EL (cell line): ENCODE measurements around the gene MAP1S.
A peak's percentile ranks its signal among the peaks of the same experiment; 100 is the strongest.

Source experiments
- DNase-seq: peaks from one replicate; pipeline ENCODE4 v3.0.0-alpha.2; 2016

MAP1S gene, protein sequence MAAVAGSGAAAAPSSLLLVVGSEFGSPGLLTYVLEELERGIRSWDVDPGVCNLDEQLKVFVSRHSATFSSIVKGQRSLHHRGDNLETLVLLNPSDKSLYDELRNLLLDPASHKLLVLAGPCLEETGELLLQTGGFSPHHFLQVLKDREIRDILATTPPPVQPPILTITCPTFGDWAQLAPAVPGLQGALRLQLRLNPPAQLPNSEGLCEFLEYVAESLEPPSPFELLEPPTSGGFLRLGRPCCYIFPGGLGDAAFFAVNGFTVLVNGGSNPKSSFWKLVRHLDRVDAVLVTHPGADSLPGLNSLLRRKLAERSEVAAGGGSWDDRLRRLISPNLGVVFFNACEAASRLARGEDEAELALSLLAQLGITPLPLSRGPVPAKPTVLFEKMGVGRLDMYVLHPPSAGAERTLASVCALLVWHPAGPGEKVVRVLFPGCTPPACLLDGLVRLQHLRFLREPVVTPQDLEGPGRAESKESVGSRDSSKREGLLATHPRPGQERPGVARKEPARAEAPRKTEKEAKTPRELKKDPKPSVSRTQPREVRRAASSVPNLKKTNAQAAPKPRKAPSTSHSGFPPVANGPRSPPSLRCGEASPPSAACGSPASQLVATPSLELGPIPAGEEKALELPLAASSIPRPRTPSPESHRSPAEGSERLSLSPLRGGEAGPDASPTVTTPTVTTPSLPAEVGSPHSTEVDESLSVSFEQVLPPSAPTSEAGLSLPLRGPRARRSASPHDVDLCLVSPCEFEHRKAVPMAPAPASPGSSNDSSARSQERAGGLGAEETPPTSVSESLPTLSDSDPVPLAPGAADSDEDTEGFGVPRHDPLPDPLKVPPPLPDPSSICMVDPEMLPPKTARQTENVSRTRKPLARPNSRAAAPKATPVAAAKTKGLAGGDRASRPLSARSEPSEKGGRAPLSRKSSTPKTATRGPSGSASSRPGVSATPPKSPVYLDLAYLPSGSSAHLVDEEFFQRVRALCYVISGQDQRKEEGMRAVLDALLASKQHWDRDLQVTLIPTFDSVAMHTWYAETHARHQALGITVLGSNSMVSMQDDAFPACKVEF

DNA sequence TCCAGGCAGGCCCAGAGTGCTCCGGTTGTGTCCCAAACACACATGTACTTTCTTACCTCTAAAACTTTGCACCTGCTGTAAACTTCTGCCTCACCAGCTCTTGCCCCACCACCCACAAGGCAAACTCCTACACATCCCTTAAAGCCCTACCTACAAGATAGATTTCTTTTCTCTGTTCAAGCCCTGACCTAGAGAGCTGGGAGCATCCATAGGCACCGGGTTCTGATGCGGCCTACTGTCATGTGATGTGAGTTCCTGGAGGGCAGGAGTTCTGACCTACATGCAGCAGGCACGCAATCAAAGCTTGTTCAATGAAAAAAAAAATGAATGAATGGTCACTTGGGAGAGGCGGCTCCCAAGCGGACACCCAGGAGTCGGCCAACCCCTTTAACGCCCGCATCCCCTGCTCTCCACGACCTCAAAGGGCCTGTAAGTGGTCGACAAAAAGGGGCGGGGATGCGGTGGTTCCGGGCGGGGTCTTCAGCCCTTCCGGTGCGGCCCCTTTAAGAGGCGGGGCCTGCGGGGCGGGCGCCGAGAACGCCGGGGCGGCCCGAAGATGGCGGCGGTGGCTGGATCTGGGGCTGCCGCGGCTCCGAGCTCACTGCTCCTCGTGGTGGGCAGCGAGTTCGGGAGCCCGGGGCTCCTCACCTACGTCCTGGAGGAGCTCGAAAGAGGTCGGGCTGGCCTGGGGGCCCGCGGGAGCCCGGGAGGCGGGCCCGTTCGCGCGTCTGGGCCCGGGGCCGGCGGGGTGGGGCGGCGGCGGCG lies at the start of gene MAP1S:
Gene MAP1S, plus strand, starts transcription at position 534 of the 765 bp plus-strand sequence. Its CDS starts 23 bp downstream, at position 557.
- peak; percentile 64 for DNase-seq

DNA sequence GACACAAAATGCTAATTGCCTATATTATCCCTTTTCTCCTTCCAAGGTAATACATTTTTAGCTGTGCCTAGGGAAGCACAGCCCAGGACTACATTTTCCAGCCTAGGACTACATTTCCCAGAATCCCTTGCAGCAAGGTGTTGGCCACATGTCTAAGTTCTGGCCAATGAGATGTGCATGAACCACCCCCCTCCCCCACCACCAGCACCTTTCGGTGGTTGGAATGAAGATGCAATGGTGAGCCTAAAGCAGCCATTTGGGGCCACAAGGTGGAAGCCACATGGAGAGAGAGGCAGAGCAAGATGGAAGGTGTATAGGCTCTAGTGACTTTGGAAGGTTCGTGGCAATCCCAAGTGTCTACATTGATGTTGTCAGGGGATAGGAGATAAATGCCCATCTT lies 47.4 kb upstream of the MAP1S start:
- peak; percentile 46 for DNase-seq

DNA sequence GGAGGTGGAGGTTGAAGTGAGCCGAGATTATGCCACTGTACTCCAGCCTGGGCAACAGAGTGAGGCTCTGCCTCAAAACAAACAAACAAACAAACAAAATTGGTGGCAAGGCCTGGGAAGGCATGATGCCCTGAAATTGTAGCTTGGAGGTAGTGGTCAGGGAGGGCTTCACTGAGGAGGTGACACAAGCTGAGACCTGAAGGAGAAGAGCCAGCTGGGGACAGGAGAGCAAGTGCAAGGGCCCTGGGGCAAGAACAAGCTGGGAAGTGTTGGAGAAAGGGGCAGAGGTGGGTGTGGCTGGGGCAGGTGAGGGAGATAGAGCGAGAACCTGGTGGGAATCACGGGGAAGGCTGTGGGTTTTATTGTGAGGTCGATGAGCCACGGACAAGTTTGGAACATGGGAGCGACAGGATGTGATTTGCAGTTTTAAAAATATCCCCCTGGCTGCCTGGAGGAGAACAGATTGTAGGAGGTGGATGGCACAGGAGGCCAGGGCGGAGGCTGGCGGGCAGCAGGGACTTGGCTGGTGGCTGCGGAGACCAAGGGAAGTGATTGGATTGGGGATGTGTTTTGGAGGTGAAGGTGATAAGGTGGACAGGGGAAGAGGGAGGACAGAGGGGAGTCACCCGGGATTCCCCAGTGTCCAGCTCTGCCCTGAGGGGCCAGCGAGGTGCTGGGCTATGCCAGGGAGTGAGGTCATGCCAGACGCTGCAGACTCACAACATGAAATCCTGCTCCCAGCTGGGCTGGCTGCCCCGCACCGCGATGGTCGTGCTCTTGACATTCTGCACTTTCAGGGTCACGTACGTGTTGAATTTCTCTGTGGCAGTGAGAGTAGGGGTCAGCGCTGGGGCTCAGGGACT lies 45.1 kb upstream of the MAP1S start:
- DNase-seq, result no peak

DNA sequence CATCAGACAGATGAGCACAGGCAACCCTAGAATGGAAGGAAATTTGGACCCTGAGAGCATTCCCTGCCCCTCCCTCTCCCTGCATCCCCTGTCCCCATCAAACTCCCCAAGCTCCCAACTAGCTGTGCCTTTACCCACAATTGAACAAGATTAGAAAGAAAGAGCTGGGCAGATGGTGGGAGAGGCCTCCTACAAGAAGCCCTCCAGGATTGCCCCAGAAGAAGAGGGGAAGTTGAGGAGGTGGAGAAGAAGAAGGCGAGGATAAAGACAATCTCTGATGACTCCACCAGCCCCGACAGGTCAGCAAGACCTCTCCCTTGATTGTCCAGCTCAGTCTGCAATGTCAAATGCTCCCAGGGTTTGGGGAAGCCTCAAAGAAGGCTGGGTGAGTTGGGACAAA lies 43.0 kb upstream of the MAP1S start:
- no peak for DNase-seq

DNA sequence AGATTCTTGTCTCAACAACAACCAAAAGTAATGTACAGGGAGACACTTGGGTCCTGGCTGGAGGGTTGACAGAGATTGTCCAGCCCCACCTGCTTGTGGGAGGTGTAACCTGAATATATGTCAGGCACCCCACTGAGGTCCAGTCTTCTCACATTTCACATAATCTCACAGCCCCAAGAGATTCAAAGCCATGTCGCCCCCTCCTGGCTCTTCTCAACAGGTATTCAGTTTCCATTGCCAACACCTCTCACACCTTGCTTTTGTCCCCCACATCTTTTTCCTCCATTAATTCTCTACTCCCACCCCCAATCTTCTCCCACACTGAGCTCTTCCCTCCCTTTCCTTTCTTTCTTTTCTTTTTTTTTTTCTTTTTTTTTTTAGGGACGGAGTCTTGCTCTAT lies 42.3 kb upstream of the MAP1S start:
- DNase-seq, result no peak

DNA sequence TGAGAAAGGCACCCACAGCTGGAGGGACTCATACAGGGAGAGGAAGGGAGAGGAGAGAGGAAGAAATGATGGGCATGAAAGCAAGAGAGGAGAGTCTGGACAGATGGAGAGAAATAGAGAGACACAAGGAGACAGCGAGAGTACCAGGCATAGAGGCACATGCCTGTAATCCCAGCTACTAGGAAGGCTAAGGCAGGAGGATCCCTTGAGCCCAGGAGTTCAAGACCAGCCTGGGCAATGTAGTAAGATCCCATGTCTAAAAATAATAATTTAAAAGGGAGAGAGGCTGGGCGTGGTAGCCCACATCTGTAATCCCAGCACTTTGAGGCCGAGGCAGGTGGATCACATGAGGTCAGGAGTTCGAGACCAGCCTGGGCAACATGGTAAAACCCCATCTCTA lies 40.4 kb upstream of the MAP1S start:
- no peak for DNase-seq

DNA sequence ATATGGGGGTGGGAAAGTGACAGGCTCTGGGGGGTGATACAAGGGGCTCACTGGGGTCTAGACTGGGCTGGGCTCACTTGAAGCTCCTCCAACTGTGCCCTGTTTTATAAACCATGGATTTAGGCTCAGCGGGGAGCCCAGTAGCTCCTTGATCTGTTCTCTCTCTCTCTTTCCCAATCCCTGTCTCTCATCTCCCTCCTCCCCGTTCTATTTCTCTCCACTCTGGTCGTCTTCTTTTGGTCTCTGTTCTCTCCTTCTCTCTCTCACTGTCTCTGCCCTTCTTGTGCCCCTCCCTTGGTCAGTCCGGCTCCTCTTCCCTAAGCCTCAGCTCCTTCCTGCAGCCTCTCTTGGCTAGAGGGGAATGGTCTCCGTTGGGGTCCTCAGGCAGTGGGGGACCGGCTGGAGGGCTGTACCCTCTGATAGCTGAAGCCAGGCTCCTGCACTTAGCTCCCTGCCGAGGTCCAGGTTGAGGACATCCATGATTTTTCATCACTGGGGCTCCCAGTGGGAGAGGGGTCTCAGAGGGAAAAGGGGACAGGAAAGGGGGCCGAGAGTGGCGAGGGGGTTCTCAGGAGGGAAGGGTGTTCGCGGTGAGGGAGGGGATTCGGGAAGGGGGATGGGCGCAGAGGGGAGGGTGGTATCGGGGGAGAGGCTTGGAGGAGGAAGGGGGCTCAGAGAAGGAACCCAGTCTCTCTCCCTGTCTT lies 39.6 kb upstream of the MAP1S start:
- DNase-seq, result no peak

DNA sequence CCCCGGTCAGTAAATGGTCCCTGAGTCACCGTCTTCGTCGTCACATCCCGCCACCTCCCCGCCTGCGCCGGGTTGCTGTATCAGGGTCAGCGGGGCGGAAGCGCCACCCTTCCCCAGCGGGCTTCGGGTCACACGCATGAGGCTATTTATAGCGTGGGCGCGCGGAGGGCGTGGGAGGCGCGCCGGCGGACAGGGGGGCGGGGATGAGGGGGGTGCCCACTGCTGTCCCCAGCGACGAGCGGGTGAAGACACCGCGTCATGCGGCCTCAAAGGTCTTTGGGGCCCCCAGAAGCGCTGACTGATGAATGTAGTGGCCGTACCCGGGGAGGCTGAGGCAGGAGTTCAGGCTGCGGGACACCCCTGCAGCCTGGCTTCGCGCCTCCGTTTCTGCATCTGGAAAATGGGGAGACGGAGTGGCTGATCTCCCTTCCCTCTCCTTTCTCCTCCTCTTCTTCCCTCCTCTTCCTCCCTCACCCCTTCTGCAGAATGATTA lies 39.0 kb upstream of the MAP1S start:
- peak; percentile 77 for DNase-seq

DNA sequence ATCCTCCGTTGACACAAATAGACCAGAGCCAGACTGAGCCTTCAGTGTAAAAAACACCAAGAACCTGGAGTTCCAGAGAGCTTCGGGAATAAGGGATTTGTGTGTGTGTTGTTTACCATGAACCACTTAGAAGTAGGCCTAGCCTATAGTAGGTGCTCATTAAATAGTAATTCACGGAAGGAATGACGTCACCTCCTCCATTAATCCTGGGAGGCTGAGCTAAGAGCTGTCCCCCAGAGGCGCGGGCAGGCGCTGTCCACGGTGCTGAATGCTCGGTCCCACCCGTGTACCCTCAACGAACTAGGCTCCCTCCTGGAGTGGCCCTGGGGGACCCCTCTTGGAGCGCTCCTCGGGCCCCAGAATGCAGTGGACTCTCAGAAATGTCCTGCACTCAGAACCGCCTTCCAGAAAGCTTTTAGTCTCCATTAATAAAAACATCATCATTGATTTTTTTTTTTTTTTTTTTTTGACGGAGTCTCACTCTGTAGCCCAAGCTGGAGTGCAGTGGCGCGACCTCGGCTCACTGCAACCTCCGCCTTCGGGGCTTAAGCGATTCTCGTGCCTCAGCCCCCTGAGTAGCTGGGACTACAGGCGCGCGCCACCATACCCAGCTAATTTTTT lies 37.7 kb upstream of the MAP1S start:
- peak; percentile 45 for DNase-seq

DNA sequence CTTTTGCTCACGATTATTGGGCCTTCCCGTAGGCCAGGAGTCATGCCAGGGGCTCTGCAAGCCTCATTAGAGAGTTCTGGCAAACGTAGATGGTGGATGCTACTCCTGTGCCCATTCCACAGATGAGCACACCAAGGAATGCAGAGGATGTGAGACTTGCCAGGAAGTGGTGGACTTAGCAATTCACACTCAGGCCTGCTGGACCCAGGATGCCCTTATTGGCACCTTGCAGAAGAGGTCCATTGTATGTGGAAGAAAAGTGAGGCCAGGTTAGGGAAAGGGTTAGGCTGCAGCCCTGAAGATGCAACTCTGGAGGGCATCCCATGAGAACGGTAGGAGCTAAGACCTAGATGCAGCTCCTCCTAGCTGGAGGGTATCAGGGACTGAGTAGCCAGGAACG lies 37.0 kb upstream of the MAP1S start:
- no peak for DNase-seq

DNA sequence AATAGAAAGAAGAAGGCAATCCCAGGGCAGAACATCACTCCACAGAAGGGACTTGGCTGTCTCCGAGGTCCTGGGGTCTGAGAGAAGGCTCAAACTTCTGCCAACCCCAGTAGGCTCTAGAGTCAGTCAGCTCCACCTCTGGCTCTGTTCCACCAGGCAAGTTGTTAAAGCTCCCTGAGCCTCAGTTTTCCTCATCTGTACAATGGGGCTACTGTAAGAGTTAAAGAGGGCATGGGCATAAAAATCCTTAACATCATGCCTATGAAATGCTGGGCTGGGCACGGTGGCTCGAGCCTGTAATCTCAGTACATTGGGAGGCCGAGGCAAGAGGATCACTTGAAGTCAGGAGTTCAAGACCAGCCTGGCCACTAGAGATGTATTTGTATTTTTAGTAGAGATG lies 36.2 kb upstream of the MAP1S start:
- DNase-seq, result no peak

DNA sequence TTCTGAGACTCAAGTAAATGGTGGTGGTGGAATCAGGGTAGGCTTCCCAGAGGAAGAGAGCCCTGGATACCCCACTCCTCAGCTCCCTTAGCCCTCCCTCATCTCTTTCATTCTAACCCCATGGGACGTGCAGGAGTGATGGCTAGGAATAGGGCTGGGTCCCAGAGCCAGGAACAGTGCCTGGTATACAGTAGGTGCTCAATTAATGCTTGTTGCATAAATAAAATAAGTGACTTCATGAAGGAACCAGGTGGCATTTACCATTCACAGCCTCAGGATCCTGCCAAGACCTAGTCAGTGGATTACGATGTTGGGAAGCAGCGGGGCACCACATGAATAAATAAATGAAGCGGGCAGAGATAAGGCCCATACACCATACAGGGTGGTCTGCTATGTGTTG lies 35.0 kb upstream of the MAP1S start:
- DNase-seq, result no peak

DNA sequence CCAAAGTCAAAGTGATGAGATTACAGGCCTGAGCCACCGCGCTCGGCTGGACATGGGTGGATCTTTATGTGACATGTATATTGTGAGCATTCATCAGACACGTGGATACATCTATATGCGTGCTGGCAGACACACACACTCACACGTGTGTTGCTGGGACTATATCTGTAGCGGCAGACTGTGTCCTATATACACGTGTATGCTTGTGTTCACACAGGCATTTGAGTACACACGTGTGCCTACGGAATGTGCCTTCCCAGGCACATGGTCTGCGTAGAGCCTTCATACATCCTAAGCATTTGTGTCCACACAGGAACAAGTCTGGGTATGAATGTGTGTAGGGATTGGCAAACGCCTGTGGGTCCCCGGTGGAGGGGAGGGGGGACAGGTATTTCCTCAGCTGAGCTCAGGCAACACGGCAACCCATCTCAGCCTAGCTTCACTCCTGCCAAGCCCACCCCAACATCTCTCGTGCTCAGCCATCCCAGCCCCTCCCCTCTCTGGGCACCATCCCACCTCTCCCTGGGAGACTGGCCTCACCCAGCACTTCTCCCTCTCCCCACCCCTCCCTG lies 33.7 kb upstream of the MAP1S start:
- DNase-seq, result no peak

DNA sequence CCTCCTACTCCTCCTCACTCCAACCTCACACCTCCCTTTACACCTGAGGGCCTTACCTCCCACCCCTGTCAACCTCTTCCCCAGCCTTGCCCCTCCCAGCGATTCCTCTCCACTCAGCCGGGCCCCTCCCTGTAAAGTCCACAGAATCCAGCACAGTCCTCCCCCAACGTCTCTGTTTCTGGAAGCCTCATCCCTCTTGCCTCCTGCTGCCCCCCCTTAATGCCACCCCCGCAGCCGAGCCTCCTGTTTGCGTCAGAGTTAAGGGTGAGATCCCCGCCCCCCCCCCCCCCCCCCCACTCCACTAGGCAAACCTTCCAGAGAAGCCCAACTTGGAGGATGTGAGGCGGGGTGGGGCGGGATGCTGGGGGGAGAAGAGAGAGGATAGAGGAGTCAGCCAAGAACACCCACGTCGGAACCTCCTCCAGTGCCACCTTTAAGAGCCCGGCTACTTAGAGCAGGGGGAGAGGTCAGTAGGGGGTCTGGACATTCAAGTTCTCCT lies 33.2 kb upstream of the MAP1S start:
- DNase-seq, result peak; percentile 19

DNA sequence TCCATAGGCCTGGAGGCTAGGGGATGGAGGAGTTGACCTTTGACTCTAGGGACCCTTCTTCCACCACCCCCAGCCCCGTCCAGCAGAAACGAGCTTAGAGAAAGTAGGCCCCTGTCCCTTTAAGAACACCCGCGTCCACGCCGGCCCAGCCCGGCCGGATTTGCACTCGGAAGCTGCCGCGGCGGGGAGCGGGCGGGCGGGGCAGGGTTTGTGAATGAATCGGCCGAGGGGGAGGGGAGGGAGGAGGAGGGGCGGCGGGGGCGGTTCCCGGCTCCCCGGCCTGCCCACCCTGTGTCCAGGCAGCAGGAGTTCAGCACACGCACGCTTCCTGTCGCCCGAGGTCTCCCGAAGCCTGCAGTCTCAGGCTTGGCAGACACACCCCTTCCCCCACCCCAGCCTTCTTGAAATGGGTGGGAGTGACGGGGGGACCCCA lies 32.7 kb upstream of the MAP1S start:
- DNase-seq, result peak; percentile 29

DNA sequence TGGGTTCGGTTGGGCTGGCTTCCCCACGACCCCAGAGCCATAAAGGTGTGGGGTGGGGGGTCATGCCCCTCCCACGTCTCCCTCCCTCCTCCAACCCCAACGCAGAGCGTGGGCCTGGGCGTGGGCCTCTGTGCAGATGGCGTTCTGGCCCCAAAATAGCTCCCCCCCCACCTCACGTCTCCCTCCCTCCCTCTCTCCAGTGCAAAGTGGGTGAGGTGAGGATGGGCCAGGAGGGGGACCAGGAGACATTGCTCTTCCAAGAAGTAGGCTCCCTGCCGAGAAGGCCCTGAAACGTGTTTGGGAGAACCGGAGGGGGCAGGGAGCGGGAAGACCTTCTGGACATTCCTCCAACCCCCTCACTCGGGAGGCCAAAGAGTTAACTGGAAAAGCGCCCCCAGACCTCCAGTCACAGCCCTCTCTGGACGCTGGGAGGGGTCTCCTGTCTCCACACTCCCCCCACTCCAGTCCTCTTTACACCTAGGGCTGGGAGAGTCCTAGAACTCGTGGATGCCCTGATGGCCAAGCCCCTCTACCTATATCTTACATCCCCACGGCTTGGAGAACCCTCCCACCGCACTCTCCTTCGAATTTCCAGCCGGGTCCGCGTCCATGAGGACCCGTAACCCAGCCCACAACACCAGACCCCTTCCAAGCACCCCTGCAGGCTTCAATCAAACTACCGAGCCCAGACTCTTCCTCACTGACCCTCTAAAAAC lies 32.0 kb upstream of the MAP1S start:
- DNase-seq, result no peak

DNA sequence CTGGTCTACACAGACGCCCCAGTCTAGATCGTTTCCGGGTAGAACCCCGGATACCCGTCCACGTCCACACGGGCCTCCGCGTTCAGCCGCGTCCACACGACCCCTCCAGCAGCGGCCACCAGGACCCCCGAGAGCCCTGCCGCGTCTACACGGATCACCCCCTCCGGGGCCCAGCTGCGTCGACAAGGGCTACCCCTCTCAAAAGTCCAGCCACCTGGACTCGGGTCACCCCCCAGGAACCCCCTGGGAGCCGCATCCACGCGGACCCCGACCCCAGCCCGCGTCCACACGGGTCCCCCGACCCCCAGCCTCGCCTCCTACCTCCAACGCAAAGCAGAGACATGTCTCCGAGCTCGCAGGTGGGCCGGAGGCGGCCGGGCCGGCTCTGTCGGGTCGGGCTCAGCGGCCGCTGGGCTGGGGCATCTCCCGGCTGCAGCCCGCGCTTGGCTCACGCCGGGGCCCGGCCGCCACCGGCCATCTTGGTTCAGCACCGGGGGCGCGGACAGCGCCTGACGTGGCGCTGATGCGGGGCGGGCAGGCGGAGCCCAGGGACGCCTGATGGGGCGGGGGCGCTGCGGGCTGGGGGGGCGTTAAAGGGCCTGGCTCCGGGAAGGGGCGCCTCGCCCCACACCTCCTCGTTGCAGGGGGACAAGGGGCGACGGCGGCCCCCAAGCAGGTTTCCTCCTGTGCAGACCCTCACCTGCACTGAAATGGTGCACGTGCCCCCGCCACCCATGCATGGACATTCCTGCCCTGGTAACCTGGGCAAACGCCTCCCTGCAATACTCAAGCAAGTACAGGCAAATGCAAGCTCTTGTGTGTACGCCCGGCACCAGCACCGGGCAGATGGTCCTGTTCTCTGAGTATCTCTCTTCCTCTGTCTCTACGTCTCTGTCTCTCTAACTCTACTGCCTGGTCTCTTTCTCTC lies 31.2 kb upstream of the MAP1S start, which contains the start of gene UNC13A:
Gene UNC13A, minus strand, starts transcription at position 498 of the 928 bp plus-strand sequence. Its CDS starts 155 bp downstream, at position 343.
- peak; percentile 34 for DNase-seq
